Measurements from ENCODE around the gene BRMS1L. TPM values are rescaled to one million over a fixed set of nuclear protein-coding genes. Genes with fewer than 3 reads are reported as not detected.

BRMS1L gene
- total RNA-seq, 4 donors from 2014 or later: 1.00 to 4.6 (median 3.7) TPM

DNA sequence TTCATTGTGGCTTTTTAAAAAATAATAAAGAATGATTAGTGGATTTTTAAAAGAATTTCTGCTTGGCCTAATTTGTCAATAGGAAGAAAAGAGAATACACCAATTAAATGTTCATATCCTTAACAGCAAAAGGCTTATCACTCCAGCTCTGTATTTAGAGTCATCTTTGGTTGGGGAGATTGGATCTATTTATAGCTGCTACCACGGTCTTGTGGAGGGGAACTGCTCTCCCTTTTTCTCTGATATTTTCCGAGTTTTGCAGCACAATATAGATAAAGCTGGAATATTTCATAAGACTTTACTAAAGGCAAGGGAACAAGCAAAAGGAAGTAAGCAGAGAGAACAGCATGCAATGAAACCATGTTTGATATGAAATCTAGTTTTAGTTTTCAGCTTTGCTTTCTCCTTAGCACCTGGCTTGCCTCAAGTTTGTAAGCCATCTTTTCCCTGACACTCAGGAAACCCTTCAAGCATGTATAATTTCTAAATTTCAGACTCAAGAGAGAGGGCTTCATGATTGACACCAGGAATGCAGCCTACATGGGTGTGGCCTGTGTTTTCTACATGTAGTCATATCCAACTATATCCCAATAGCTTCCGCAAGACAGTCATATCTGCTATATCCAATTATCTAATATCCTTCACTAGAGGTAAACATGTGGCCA, 35.2 kb downstream of the BRMS1L start:
- Histone ChIP-seq H3K27me3 (no peaks in the 10 kb centered on the region), H3K27ac (no peak overlapping the region), H3K4me1 (no peaks in the 10 kb centered on the region), H3K4me3 (no peak overlapping the region), H3K36me3 (peaks cover 0 to 30% (median 5%) of the 10 kb centered on the region in 4 donors), H3K9me3 (no peaks in the 10 kb centered on the region)
- in situ Hi-C loops (cut with MboI; ENCODE audit: low pct_ligation_motif_present in 1 of 4, low pct_unique_long_range_greater_than_20kb in 1 of 4, low sequenced_read_pairs in 3 of 4) (no loop called here), intact Hi-C loops (cut with DNase I; ENCODE audit: low total_unique reads) (no loop called here)
- TF ChIP-seq EP300 (IDR thresholded peaks at IDR 0.05; ENCODE audit: low read depth) (no peak), POLR2A (IDR thresholded peaks at IDR 0.05) (no peak), POLR2AphosphoS5 (IDR thresholded peaks at IDR 0.05) (no peak)
- TF ChIP-seq, protein P1, sequence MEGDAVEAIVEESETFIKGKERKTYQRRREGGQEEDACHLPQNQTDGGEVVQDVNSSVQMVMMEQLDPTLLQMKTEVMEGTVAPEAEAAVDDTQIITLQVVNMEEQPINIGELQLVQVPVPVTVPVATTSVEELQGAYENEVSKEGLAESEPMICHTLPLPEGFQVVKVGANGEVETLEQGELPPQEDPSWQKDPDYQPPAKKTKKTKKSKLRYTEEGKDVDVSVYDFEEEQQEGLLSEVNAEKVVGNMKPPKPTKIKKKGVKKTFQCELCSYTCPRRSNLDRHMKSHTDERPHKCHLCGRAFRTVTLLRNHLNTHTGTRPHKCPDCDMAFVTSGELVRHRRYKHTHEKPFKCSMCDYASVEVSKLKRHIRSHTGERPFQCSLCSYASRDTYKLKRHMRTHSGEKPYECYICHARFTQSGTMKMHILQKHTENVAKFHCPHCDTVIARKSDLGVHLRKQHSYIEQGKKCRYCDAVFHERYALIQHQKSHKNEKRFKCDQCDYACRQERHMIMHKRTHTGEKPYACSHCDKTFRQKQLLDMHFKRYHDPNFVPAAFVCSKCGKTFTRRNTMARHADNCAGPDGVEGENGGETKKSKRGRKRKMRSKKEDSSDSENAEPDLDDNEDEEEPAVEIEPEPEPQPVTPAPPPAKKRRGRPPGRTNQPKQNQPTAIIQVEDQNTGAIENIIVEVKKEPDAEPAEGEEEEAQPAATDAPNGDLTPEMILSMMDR (IDR thresholded peaks at IDR 0.05): no peak
- WGBS, 2 donors (ENCODE audit: low coverage in 1 of 2): 77 to 79% methylated on average over 3 of the region's 3 CpGs
- no peak for DNase-seq

DNA sequence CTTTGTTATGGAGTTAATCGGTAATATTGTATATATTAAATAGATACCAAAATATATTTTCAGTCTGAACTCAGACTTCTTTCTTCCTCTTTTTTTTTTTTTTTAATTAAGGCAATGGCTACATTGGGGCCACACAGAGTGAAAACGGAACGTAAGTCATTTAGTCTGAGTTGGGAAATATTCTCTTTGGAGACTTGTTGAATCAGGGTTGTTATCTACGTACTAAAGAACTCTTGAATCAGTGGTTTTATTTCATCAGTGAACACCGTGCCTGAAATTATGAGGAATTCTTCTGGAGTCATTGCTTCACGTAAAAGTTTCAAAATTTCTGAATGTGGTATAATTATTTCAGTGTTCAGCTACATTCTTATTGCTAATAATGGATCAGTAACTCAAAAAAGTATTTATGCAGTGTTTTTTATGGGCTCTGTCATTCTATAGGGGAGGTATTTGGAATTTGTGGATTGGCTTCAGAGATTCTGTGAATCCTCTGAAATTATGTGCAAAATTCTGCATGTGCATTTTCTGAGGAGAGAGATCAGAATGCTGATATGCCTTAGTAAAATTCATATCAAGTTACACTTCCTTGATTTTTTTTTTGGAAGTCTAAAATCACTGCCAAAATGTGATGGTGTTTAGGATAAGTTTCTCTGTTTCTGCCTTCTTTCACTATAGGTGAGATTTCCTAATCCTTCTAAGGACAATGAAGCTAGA, 39.6 kb downstream of the BRMS1L start:
- TF ChIP-seq, protein P1 (IDR thresholded peaks at IDR 0.05): no peak
- TF ChIP-seq POLR2A (IDR thresholded peaks at IDR 0.05): no peak
- no peak for TF ChIP-seq POLR2AphosphoS5 (IDR thresholded peaks at IDR 0.05)
- Histone ChIP-seq H3K27ac (no peak overlapping the region), H3K36me3 (peaks cover 0 to 30% (median 5%) of the 10 kb centered on the region in 4 donors), H3K4me3 (no peak overlapping the region), H3K27me3 (no peaks in the 10 kb centered on the region), H3K4me1 (no peaks in the 10 kb centered on the region), H3K9me3 (no peaks in the 10 kb centered on the region)
- no peak for DNase-seq
- in situ Hi-C loops (cut with MboI; ENCODE audit: low pct_ligation_motif_present in 1 of 4, low pct_unique_long_range_greater_than_20kb in 1 of 4, low sequenced_read_pairs in 3 of 4) (no loop called here), intact Hi-C loops (cut with DNase I; ENCODE audit: low total_unique reads) (no loop called here)
- WGBS, 2 donors (ENCODE audit: low coverage in 1 of 2): 94 to 95% methylated on average over 6 of the region's 6 CpGs

DNA sequence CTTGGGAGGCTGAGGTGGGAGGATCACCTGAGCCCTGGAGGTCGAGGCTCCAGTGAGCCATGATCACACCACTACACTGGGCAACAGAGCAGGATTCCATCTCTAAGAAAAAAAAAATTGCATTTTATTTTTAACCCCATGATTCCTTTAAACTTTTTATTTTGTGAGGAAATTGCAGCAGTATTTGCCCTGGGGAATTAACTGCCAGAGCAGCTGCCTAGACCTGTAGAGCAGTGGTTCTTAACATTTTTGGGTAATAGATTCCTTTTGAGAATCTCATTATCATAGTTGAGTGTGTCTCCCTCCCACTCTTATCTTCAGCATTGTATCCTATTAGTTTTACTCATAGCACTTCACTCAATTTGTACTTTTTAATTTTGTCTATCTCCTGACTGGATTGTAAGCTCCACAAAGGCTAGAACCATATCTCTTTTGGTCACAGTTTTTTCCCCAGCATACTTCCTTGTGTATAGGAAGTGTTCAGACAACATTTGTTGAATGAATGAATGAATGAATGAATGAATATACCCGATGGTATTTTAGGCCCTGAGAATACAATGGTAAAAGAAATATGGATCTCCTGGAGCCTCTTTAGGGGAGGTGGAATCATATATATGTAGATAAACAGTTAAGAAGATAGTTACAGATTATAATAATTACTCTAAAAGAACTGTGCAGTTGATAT, 40.6 kb downstream of the BRMS1L start:
- Histone ChIP-seq H3K27ac (no peak overlapping the region), H3K27me3 (no peaks in the 10 kb centered on the region), H3K9me3 (no peaks in the 10 kb centered on the region), H3K4me1 (no peaks in the 10 kb centered on the region), H3K36me3 (peaks cover 0 to 30% (median 5%) of the 10 kb centered on the region in 4 donors), H3K4me3 (no peak overlapping the region)
- in situ Hi-C loops (cut with MboI; ENCODE audit: low pct_ligation_motif_present in 1 of 4, low pct_unique_long_range_greater_than_20kb in 1 of 4, low sequenced_read_pairs in 3 of 4): no loop called here
- TF ChIP-seq, protein P1 (IDR thresholded peaks at IDR 0.05): no peak
- TF ChIP-seq POLR2AphosphoS5 (IDR thresholded peaks at IDR 0.05) (no peak), EP300 (IDR thresholded peaks at IDR 0.05; ENCODE audit: low read depth) (no peak), POLR2A (IDR thresholded peaks at IDR 0.05) (no peak)
- no peak for DNase-seq
- 75 to 83% methylated on average over 2 of the region's 2 CpGs for WGBS, 2 donors (ENCODE audit: low coverage in 1 of 2)
- intact Hi-C loops (cut with DNase I; ENCODE audit: low total_unique reads): no loop called here

DNA sequence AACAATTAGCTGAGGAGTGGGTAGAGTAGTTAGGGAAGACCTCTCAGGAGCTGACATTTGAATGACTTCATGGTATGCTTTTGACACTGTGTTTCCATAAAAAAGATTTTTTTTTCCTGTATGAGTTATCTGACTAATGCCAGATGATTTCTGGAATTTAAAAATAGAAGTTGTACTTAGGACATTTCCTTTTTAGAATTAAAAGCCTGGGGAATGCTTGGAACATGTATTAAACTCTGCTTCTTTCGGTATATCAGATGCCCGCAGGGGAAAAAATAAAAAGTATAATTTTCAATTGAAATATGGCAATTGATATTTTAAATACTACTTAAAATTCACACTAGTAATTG, 41.1 kb downstream of the BRMS1L start:
- Histone ChIP-seq H3K36me3 (peaks cover 0 to 30% (median 5%) of the 10 kb centered on the region in 4 donors), H3K27me3 (no peaks in the 10 kb centered on the region), H3K4me1 (no peaks in the 10 kb centered on the region), H3K4me3 (no peak overlapping the region), H3K9me3 (no peaks in the 10 kb centered on the region), H3K27ac (no peak overlapping the region)
- intact Hi-C loops (cut with DNase I; ENCODE audit: low total_unique reads) (no loop called here), in situ Hi-C loops (cut with MboI; ENCODE audit: low pct_ligation_motif_present in 1 of 4, low pct_unique_long_range_greater_than_20kb in 1 of 4, low sequenced_read_pairs in 3 of 4) (no loop called here)
- TF ChIP-seq POLR2A (IDR thresholded peaks at IDR 0.05): no peak
- WGBS, 2 donors (ENCODE audit: low coverage in 1 of 2): 87 to 91% methylated on average over 2 of the region's 2 CpGs
- DNase-seq: no peak

Data from transverse colon (tissue), 4 donors.